NCI-H187 (cell line): ENCODE results near the gene PANK4.
"Not testable (repeated sequence)": the region's sequence is repeated elsewhere in the genome, so short reads cannot be mapped to it uniquely, and the experiment has no call there.

Experiments
- DNase-seq, 2 experiments: peaks; one replicate each; lab custom pipeline; 2025; lab: John Stamatoyannopoulos, UW

PANK4 gene

DNA sequence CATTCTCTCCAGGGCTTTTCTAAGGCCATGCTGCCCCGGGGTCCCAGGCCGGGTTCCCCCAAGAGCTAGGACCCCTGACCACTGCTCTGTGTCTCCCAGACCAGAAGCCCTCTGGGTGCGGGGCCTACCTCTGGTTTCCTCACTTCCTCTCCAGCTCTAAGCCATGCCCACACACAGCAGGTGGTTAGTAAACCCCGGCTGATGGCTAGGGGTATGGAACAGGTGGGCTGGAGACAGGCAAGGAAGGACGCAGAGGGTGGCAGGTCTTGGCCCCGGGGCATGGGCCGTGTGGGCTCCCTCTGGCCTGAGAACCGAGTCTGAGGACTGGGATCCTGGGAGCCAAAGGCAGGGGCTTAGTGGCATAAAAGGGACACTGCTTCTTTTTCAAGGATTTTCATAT is 66.2 kb downstream of the PANK4 start:
- DNase-seq, result no peak

DNA sequence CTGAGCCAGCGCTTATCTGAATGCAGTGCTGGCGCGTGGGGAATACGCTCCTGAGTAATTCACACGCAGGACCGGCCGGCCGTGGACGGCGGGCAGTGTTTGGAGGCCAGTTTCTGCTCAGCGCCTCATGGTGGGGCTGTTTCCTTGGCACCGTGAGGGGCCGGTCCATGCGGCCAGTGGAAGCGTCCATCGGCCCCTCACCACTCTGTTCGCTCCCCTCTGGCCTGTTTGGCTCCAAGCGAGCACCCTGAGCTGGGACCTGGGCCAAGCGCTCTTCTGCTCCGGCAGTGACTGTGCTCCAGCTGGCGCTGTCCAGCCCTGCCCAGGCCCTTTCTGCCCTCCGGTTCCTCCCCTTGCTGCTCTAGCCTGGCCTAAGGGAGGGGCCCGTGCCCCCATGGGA is 66.6 kb downstream of the PANK4 start:
- DNase-seq, result no peak

DNA sequence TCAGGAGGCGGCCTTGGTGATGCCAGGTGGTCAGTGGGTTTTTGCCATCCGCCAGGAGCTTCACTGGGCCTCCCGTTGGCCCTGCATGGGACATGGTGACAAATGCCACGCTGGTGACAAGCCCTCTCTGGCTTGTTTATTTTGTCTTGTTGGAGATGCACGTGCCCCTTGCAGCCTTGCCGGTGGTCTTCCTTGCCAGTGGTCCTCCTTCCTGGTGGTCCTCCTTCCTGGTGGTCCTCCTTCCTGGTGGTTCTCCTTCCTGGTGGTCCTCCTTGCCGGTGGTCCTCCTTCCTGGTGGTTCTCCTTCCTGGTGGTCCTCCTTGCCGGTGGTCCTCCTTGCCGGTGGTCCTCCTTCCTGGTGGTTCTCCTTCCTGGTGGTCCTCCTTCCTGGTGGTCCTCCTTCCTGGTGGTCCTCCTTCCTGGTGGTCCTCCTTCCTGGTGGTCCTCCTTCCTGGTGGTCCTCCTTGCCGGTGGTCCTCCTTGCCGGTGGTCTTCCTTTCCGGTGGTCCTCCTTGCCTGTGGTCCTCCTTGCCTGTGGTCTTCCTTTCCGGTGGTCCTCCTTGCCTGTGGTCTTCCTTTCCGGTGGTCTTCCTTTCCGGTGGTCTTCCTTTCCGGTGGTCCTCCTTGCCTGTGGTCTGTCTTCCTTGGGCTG is 67.2 kb downstream of the PANK4 start:
- not testable (repeated sequence) for DNase-seq

DNA sequence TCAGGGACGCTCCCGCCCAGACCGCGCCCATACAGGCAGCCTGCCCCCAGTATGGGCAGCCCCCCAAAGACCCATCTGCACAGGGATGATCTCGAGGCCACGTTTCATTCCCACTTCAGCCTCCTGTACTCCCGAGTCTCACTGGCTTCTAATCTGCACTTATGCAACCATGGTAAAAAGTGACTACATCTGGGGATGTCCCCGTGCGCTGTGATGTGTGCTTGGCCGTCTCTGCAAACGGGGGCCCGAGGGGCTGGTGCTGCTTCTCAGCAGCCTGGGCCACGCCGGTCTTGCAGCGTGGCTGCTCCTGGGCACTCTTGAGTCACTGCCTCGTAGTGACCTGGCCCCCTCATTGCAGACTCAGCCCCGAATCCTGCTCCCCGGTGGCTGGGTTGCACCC is 67.7 kb downstream of the PANK4 start:
- no peak for DNase-seq
